Activated T-cell treated with anti-CD3 and anti-CD28 coated beads, Interleukin-2, amount 50 U/mL, for 4 hours (primary cell): Measurements from ENCODE around the gene PELI3. TPM values are rescaled to one million over a fixed set of nuclear protein-coding genes. Genes with fewer than 3 reads are reported as not detected.
"Not testable (repeated sequence)": the region's sequence is repeated elsewhere in the genome, so short reads cannot be mapped to it uniquely, and the experiment has no call there.

Experiments
- ATAC-seq, 2 donors: fragments of 200-7000 bp; cut with Tn5 transposase; one replicate each; pipeline ENCODE4 v1.10.0; 2021
- DNase-seq: peaks from one replicate; pipeline ENCODE4 v3.0.0-alpha.2; 2020
- H3K27me3 Mint-ChIP-seq: one replicate; pipeline ENCODE4 v1.8.0; 2021; ENCODE audit warnings: low read depth, mixed read lengths
- H3K36me3 Mint-ChIP-seq: one replicate; pipeline ENCODE4 v1.8.0; 2022; ENCODE audit warnings: mixed read lengths; ENCODE audit not compliant: insufficient read depth
- H3K4me1 Mint-ChIP-seq: one replicate; pipeline ENCODE4 v1.8.0; 2021; ENCODE audit warnings: low read depth, mixed read lengths
- H3K4me3 Mint-ChIP-seq: one replicate; pipeline ENCODE4 v1.8.0; 2021; ENCODE audit warnings: mild to moderate bottlenecking, moderate library complexity, mixed read lengths
- H3K9me3 Mint-ChIP-seq: one replicate; pipeline ENCODE4 v1.8.0; 2021; ENCODE audit warnings: mixed read lengths
- total RNA-seq, 3 donors: library from RNA; stranded (reverse); gene quantifications; one replicate each; pipeline ENCODE4 v1.2.1, GENCODE V29; 2021

PELI3 gene
- total RNA-seq, 3 donors from 2014 or later, result 4.9 to 8.5 (median 7.8) TPM

- no peak for DNase-seq
- peak overlapping the region; percentile 93 for H3K4me3 Mint-ChIP-seq
- H3K27me3 Mint-ChIP-seq, result peaks cover 2% of the 10 kb centered on the region
- peaks cover 16% of the 10 kb centered on the region for H3K36me3 Mint-ChIP-seq
- H3K4me1 Mint-ChIP-seq, result peaks cover 6% of the 10 kb centered on the region
- peaks cover 1% of the 10 kb centered on the region for H3K9me3 Mint-ChIP-seq
- no peak for ATAC-seq
These were observed 28.7 kb upstream of the PELI3 start for GRCh38 chr11:66437979-66438503.

DNA sequence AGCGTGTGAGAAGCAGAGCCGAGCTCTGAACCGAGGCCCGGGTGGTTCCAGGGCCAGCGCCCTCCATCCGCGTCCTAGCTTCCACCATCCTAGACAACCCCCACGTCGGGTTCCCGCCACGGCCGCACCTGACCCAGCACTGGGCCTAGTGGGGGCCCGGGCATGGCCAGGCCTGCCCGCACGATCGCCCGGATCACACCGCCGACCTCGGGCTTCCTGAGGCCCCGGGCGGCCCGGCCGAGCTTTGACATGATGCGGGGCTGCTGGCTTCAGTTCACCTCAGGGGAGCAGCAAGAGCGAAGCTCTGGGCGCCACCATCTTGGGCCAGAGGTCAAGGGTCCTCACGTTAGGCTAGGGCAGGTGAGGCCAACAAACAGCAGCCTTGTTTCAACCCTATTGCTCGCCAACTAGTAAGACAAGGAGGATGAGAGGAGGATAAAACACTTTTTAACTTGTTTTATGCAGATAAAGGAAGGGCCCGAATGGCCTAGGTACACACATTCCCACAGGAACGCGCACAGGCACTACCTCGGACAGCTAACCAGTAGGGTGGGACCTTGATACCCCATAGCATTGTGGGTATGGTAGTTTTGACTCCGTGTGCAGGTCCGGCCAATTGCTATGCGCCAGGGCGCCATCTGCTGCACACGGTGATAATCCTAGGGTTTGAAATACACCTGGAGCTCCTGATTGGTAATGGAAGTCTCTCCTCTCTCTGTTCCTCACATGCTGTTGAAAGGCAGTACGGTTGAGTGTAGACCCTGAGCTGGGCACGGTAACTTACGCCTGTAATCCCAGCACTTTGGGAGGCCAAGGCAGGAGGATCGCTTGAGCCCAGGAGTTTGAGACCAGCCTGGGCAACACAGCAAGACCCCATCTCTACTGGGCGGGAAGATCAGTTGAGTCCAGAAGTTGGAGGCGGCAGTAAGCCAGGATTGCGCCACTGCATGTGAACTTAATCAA, 27.9 kb upstream of the PELI3 start, which contains the start of gene MRPL11:
Gene MRPL11, minus strand, starts transcription at position 345 of the 963 bp plus-strand sequence. Its CDS starts 94 bp downstream, at position 251.
- Mint-ChIP-seq H3K9me3 (peaks cover 9% of the 10 kb centered on the region), H3K36me3 (peaks cover 16% of the 10 kb centered on the region), H3K4me1 (peaks cover 6% of the 10 kb centered on the region), H3K4me3 (peak within 1 kb of the TSS; percentile 93), H3K27me3 (peaks cover 4% of the 10 kb centered on the region)
- DNase-seq (peak; percentile 83), ATAC-seq (peak; percentile 97)

DNA sequence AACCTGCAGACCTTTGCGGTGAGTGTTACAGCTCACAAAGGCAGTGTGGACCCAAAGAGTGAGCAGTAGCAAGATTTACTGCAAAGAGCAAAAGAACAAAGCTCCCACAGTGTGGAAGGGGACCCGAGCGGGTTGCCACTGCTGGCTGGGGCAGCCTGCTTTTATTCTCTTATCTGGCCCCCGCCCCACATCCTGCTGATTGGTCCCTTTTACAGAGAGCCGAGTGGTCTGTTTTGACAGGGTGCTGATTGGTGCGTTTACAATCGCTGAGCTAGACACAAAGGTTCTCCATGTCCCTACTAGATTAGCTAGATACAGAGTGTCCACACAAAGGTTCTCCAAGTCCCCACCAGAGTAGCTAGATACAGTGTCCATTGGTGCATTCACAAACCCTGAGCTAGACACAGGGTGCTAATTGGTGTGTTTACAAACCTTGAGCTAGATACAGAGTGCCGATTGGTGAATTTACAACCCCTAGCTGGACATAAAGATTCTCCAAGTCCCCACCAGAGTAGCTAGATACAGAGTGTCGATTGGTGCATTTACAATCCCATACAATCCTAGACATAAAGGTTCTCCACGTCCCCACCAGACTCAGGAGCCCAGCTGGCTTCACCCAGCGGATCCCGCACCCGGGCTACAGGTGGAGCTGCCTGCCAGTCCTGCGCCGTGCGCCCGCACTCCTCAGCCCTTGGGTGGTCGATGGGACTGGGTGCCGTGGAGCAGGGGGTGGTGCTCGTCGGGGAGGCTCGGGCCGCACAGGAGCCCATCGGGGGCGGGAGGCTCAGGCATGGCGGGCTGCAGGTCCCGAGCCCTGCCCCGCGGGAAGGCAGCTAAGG, 26.4 kb upstream of the PELI3 start:
- ATAC-seq, H3K4me1 Mint-ChIP-seq, H3K4me3 Mint-ChIP-seq, DNase-seq, H3K27me3 Mint-ChIP-seq: not testable (repeated sequence)
- H3K36me3 Mint-ChIP-seq, result peaks cover 12% of the 10 kb centered on the region
- peaks cover 11% of the 10 kb centered on the region for H3K9me3 Mint-ChIP-seq

GRCh38 chr11:66440940-66441282, 25.8 kb upstream of the PELI3 start:
- DNase-seq, ATAC-seq, H3K4me1 Mint-ChIP-seq, H3K4me3 Mint-ChIP-seq, H3K27me3 Mint-ChIP-seq: not testable (repeated sequence)
- peaks cover 11% of the 10 kb centered on the region for H3K36me3 Mint-ChIP-seq
- H3K9me3 Mint-ChIP-seq, result peaks cover 11% of the 10 kb centered on the region

DNA sequence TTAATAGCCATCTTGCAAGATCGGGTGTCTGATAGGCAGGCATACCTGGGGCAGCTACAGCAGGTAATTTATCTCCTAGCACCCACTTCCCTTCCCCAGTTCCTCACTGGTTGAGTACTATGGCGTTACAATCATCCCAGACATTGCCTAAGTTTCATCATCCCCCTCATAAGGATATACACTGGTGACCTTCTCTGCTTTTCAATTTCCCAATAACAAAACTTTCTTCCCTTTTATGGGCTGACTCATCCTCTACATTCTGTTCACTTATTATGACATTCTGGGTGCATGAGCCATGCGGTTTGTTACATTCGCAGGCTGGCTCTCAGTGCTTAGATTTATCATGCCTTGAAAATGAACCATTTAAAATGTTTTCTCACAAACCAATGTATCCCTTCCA, 23.1 kb upstream of the PELI3 start:
- DNase-seq, result no peak
- Mint-ChIP-seq H3K36me3 (no peaks in the 10 kb centered on the region), H3K4me3 (no peak overlapping the region), H3K9me3 (peaks cover 11% of the 10 kb centered on the region), H3K27me3 (peaks cover 8% of the 10 kb centered on the region), H3K4me1 (no peaks in the 10 kb centered on the region)
- ATAC-seq, result no peak

GRCh38 chr11:66447012-66447411, 19.7 kb upstream of the PELI3 start:
- H3K4me1 Mint-ChIP-seq, result no peaks in the 10 kb centered on the region

DNA sequence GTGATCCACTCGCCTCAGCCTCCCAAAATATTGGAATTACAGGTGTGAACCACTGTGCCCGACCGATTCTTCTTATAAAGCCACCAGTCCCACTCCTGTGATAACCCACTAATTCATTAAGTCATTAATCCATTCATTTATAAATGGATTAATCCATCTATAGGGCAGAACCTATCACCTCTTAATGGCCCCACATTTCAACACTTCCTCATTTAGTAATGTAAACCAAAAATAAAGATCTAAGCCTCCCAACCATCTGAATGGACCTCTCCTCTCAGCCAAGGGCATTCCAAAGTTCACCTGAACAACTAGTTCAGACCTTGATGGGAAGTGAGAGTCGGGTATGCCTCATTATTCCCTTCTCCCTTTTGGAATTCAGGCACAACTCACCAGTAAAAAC, 18.2 kb upstream of the PELI3 start:
- Mint-ChIP-seq H3K36me3 (no peaks in the 10 kb centered on the region), H3K4me1 (no peaks in the 10 kb centered on the region), H3K4me3 (no peak overlapping the region), H3K27me3 (peaks cover 19% of the 10 kb centered on the region), H3K9me3 (peaks cover 5% of the 10 kb centered on the region)
- no peak for ATAC-seq
- no peak for DNase-seq

More at GRCh38 chr11:66447012-66447411, 19.7 kb upstream of the PELI3 start:
- Mint-ChIP-seq H3K36me3 (no peaks in the 10 kb centered on the region), H3K9me3 (peaks cover 11% of the 10 kb centered on the region), H3K4me3 (no peak overlapping the region), H3K27me3 (peaks cover 21% of the 10 kb centered on the region)
- DNase-seq, result no peak
- no peak for ATAC-seq

DNA sequence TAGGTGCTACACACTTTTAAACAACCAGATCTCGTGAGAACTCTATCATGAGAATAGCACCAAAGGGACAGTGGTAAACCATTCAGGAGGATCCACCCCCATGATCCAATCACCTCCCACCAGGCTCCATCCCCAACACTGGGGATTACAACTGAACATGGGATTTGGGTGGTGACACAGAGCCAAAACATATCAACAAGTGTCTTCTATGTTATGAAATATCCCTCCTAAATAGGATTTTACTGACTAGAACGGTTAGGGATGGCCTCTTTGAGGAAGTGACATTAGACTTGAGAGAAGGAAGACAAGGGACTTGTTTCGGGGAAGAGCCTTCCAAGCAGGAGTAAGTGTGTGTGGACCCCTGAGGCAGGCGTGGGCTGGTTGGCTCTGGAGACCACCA, 16.1 kb upstream of the PELI3 start:
- Mint-ChIP-seq H3K4me1 (peaks cover 15% of the 10 kb centered on the region), H3K27me3 (peaks cover 19% of the 10 kb centered on the region), H3K36me3 (no peaks in the 10 kb centered on the region), H3K4me3 (no peak overlapping the region), H3K9me3 (no peaks in the 10 kb centered on the region)
- no peak for DNase-seq
- ATAC-seq, result no peak

DNA sequence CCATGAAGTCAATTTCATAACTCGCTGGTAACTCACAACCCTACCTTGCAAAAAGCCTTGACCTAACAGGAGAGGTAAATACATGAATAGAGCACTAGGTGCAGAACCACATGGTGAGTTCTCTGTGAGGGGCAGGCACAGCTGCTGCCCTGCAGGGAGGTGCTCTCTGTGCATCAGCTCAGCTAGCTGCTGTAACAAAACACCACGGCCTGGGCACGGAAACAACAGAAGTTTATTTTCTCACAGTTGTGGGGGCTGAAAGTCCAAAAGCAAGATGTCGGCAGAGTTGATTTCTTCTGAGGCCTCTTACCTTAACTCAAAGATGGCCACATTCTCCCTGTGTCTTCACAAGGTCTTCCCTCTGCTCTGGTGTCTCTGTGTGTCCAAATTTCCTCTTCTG, 15.0 kb upstream of the PELI3 start:
- Mint-ChIP-seq H3K4me3 (no peak overlapping the region), H3K9me3 (no peaks in the 10 kb centered on the region), H3K27me3 (peaks cover 16% of the 10 kb centered on the region), H3K4me1 (peaks cover 15% of the 10 kb centered on the region), H3K36me3 (no peaks in the 10 kb centered on the region)
- no peak for DNase-seq
- ATAC-seq, result no peak

DNA sequence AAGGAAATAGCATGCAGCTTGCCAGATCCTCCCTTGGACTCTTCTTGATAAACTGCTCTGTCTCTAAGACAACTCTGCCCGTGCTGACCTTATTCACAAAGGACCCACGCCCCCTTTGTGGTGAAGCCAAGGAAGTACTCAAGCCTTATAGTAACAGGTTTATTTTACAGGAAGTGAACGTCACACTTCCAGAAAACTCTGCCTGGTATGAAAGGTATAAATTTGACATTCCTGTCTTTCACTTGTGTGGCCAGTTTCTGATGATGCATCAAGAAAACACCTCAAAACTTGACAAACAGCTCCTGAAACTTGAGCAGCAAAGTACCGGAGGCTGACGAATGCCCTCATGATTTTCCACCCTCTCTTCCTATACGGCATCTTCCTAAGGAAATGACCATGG, 12.5 kb upstream of the PELI3 start:
- no peaks in the 10 kb centered on the region for H3K36me3 Mint-ChIP-seq
- ATAC-seq, result no peak

DNA sequence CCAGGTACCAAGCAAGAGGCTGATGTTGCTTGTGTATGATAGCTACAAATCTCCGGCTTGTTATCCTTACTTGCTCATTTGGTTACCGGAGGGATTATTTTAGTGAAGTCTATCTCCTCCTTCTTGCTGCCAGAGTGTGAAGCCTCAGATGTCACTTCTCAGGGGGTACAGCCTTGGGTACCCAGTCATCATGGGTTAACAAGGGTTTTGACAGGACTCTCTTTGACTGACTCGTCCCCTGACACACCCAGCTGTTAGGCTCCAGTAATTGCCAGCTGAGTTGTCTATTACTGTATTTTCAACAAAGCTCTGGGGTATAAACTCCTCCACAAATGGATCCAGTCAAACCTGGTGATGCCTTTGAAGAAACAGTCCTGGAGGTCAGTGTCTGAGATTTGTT, 11.9 kb upstream of the PELI3 start:
- no peaks in the 10 kb centered on the region for H3K36me3 Mint-ChIP-seq
- no peak for DNase-seq
- peak in 1 of 2 donors; percentile 38 for ATAC-seq
- no peak overlapping the region for H3K4me3 Mint-ChIP-seq
- H3K27me3 Mint-ChIP-seq, result peaks cover 7% of the 10 kb centered on the region
- no peaks in the 10 kb centered on the region for H3K9me3 Mint-ChIP-seq
- peaks cover 15% of the 10 kb centered on the region for H3K4me1 Mint-ChIP-seq

More for the DNA sequence above, 12.5 kb upstream of the PELI3 start:
- Mint-ChIP-seq H3K4me1 (peaks cover 15% of the 10 kb centered on the region), H3K9me3 (no peaks in the 10 kb centered on the region), H3K27me3 (peaks cover 13% of the 10 kb centered on the region), H3K4me3 (no peak overlapping the region)
- DNase-seq, result no peak

DNA sequence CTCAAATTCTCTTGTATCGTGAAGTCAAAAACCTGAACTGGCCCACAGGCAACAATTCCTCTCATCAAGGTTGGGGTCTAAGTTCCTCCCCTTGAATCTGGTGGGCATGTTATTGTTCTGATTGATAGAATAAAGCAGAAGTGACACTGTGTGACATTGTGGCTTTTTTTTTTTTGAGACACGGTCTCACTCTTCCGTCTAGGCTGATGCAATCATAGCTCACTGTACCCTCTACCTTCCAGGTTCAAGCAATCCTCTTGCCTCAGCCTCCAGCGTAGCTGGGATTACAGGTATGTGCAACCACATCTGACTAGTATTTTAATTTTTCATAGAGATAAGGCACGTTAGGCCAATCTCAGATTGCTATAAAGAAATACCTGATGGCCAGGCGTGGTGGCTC, 8.9 kb upstream of the PELI3 start:
- H3K36me3 Mint-ChIP-seq, result no peaks in the 10 kb centered on the region
- ATAC-seq (no peak), DNase-seq (no peak)
- no peaks in the 10 kb centered on the region for H3K9me3 Mint-ChIP-seq
- no peak overlapping the region for H3K4me3 Mint-ChIP-seq
- H3K27me3 Mint-ChIP-seq, result no peaks in the 10 kb centered on the region
- peaks cover 15% of the 10 kb centered on the region for H3K4me1 Mint-ChIP-seq

DNA sequence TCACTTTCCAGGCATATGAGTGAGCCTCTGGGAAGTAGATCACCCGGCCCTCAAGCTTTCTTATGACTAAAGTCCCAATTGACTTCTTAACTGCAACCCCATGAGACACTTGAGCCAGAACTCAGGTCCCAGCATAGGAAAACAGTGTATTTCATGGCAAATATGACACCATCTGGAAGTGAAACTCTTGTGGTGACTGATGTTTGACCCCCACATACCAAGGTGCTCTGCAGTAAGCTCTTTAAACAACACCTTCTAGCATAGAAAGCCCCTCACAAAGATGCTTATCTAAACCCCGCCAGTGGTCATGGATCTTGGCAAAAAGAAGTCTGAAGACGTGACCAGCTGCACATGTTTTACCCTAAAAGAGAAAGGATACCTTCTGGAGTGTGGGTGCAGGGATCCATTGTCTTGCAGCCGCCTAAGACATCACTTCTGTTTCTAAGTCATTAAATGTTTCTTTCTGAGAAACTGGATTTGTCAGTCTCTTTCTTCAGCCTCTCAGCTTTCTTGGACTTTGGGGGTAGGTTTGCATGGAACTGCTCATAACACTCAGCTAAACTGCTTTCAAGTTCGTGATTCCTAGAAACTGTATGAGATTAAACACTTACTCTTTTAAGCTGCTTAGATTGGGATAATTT, 7.4 kb upstream of the PELI3 start:
- H3K4me3 Mint-ChIP-seq, result no peak overlapping the region
- H3K9me3 Mint-ChIP-seq, result no peaks in the 10 kb centered on the region
- peaks cover 8% of the 10 kb centered on the region for H3K4me1 Mint-ChIP-seq
- H3K27me3 Mint-ChIP-seq, result no peaks in the 10 kb centered on the region
- no peaks in the 10 kb centered on the region for H3K36me3 Mint-ChIP-seq
- DNase-seq (no peak), ATAC-seq (peak in 1 of 2 donors; percentile 7)

DNA sequence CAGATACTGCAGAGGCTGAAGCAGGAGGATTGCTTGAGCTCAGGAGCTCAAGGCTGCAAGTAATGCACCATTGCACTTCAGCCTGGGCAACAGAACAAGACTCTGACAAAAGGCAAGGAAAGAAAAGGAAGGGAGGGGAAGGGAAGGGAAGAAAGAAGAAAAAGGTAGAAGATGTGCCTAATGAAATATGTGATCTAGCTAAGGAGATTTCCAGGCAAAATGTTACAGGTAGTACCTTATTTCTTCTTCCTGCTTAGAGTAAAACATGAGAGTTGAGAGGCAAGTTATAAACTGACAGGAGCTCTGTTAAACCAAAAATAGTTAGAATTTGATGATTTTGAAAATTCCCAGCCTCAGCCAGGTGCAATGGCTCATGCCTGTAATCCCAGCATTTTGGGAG, 4.7 kb upstream of the PELI3 start:
- H3K9me3 Mint-ChIP-seq, result no peaks in the 10 kb centered on the region
- no peaks in the 10 kb centered on the region for H3K36me3 Mint-ChIP-seq
- ATAC-seq (no peak), DNase-seq (no peak)
- no peaks in the 10 kb centered on the region for H3K27me3 Mint-ChIP-seq
- H3K4me3 Mint-ChIP-seq, result no peak overlapping the region
- peaks cover 11% of the 10 kb centered on the region for H3K4me1 Mint-ChIP-seq
